HCT116 (cell line): ENCODE measurements around the gene YIPF7. TPM values are rescaled to one million over a fixed set of nuclear protein-coding genes. Genes with fewer than 3 reads are reported as not detected.

ENCODE experiments used
- ATAC-seq: fragments of 200-7000 bp; cut with Tn5 transposase; 2 replicates; pipeline ENCODE4 v1.9.1; 2020; ENCODE audit warnings: mild to moderate bottlenecking, moderate library complexity
- BruUV-seq: library from RNA; stranded (reverse); fragments of 400-500 nt; replicated peaks from 2 replicates; lab custom pipeline; 2021; lab: Mats Ljungman, UMichigan
- CTCF ChIA-PET: fragments of 300-600 bp; sonication (Branson Sonifier 250); formaldehyde crosslinking; loops from one replicate; lab custom pipeline; 2021; ENCODE audit warnings: antibody characterized with exemption; lab: Charles Lee
- POLR2A ChIA-PET: fragments of 300-600, 350-600 bp; sonication (Branson Sonifier 250); formaldehyde crosslinking; loops from one replicate; lab custom pipeline; 2021; ENCODE audit warnings: antibody characterized with exemption; lab: Charles Lee
- RAD21 ChIA-PET, 2 experiments: fragments of 300-600 bp; sonication (Branson Sonifier 250); formaldehyde crosslinking; loops; one replicate each; lab custom pipeline; 2023; ENCODE audit warnings: low total read pairs in 2 of 2; ENCODE audit not compliant: uncharacterized antibody in 2 of 2, unreplicated experiment in 2 of 2, low non-redundant PET in 1 of 2; lab: Charles Lee
- DNase-seq: peaks from one replicate; pipeline ENCODE4 v3.0.0-alpha.2; 2010; ENCODE audit warnings: low read depth, low spot score
- H2AFZ ChIP-seq: fragments of 200-600 bp; shearing (Covaris generic), sonication (generic); 2 replicates; pipeline ENCODE4 v1.6.1; 2017; ENCODE audit warnings: low read depth, mixed run types, mixed read lengths, antibody characterized with exemption, low read length; ENCODE audit not compliant: poor library complexity, severe bottlenecking
- H3K27ac ChIP-seq: 2 replicates; pipeline ENCODE4 v1.5.1; 2012; ENCODE audit warnings: low read depth, low read length
- H3K27me3 ChIP-seq: fragments of 200-600 bp; sonication (generic); 2 replicates; pipeline ENCODE4 v1.6.1; 2016; ENCODE audit warnings: mixed run types, low read length, mixed read lengths; ENCODE audit not compliant: insufficient read depth
- H3K36me3 ChIP-seq, 2 experiments: fragments of 200-500 bp in 1 of 2; fragments of 200-600 bp in 1 of 2; sonication (Bioruptor generic) in 1 of 2; sonication (generic) in 1 of 2; 2 replicates each; pipeline versions ENCODE4 v1.5.1 to v1.6.1; 2014 to 2016; ENCODE audit warnings: low read length in 2 of 2, inconsistent platforms in 1 of 2, mixed read lengths in 1 of 2, mixed run types in 1 of 2; ENCODE audit not compliant: insufficient read depth in 2 of 2, control insufficient read depth in 1 of 2
- H3K4me1 ChIP-seq, 2 experiments: fragments of 200-600 bp in 1 of 2; sonication (generic) in 1 of 2; 2 replicates each; pipeline versions ENCODE4 v1.5.1 to v1.6.1; 2012 to 2017; ENCODE audit warnings: low read length in 2 of 2, inconsistent platforms in 1 of 2, mild to moderate bottlenecking in 1 of 2, mixed read lengths in 1 of 2, mixed run types in 1 of 2, moderate library complexity in 1 of 2; ENCODE audit not compliant: insufficient read depth in 2 of 2, control insufficient read depth in 1 of 2
- H3K4me2 ChIP-seq: fragments of 200-600 bp; sonication (generic); 2 replicates; pipeline ENCODE4 v1.6.1; 2017; ENCODE audit warnings: mixed run types, low read length, mixed read lengths
- H3K4me3 ChIP-seq, 2 experiments: fragments of 200-600 bp in 1 of 2; sonication (generic) in 1 of 2; replicated peaks in 1 of 2; 2 replicates each; pipeline ENCODE4 v1.5.1; 2011 to 2016; ENCODE audit warnings: low read length in 2 of 2, control low read depth in 1 of 2, low read depth in 1 of 2, mild to moderate bottlenecking in 1 of 2, mixed read lengths in 1 of 2, mixed run types in 1 of 2
- H3K79me2 ChIP-seq: fragments of 200-600 bp; sonication (generic); 2 replicates; pipeline ENCODE4 v1.6.1; 2017; ENCODE audit warnings: mild to moderate bottlenecking, mixed run types, low read length, moderate library complexity, mixed read lengths; ENCODE audit not compliant: insufficient read depth
- H3K9ac ChIP-seq: fragments of 200-600 bp; sonication (generic); 2 replicates; pipeline ENCODE4 v1.6.1; 2016; ENCODE audit warnings: low read length, mixed read lengths
- H3K9me2 ChIP-seq: fragments of 200-600 bp; sonication (generic), shearing (Covaris generic); 2 replicates; pipeline ENCODE4 v1.6.1; 2017; ENCODE audit warnings: mixed run types, mild to moderate bottlenecking, moderate library complexity; ENCODE audit not compliant: insufficient read depth
- H3K9me3 ChIP-seq, 2 experiments: fragments of 200-500 bp in 1 of 2; fragments of 200-600 bp in 1 of 2; sonication (Bioruptor generic) in 1 of 2; sonication (generic) in 1 of 2; 2 replicates each; pipeline ENCODE4 v1.6.1; 2014 to 2017; ENCODE audit warnings: low read length in 2 of 2, mixed read lengths in 2 of 2, inconsistent platforms in 1 of 2, low read depth in 1 of 2, mild to moderate bottlenecking in 1 of 2, mixed run types in 1 of 2, moderate library complexity in 1 of 2; ENCODE audit not compliant: control insufficient read depth in 1 of 2, insufficient read depth in 1 of 2
- H4K20me1 ChIP-seq: fragments of 200-600 bp; sonication (generic), shearing (Covaris generic); 2 replicates; pipeline ENCODE4 v1.6.1; 2017; ENCODE audit warnings: mixed run types, mild to moderate bottlenecking, moderate library complexity; ENCODE audit not compliant: insufficient read depth
- CTCF ChIP-seq, 3 experiments: fragments of 200-600 bp in 1 of 3; sonication (generic) in 1 of 3; IDR thresholded peaks in 2 of 3; conservative IDR thresholded peaks in 1 of 3; 2 replicates each; pipeline ENCODE4 v1.5.1; 2012 to 2017; ENCODE audit warnings: low read depth in 2 of 3, low read length in 2 of 3, antibody characterized with exemption in 1 of 3, borderline replicate concordance in 1 of 3, control low read depth in 1 of 3, mild to moderate bottlenecking in 1 of 3, mixed read lengths in 1 of 3, mixed run types in 1 of 3, moderate library complexity in 1 of 3; ENCODE audit not compliant: insufficient read depth in 1 of 3
- EGR1 ChIP-seq: IDR thresholded peaks from 2 replicates; pipeline ENCODE4 v1.6.1; 2012; ENCODE audit warnings: low read depth
- ELF1 ChIP-seq: IDR thresholded peaks from 2 replicates; pipeline ENCODE4 v1.6.1; 2012; ENCODE audit warnings: low read depth, borderline replicate concordance
- EZH2phosphoT487 ChIP-seq: fragments of 200-600 bp; IDR thresholded peaks from 2 replicates; pipeline ENCODE4 v1.6.1; 2018; ENCODE audit warnings: antibody characterized with exemption, borderline replicate concordance
- JUND ChIP-seq: IDR thresholded peaks from 2 replicates; pipeline ENCODE4 v1.6.1; 2012
- MAX ChIP-seq: IDR thresholded peaks from 2 replicates; pipeline ENCODE4 v1.6.1; 2012
- SIN3A ChIP-seq: IDR thresholded peaks from 2 replicates; pipeline ENCODE4 v1.6.1; 2012; ENCODE audit warnings: low read depth
- SP1 ChIP-seq: IDR thresholded peaks from 2 replicates; pipeline ENCODE4 v1.6.1; 2012; ENCODE audit warnings: low read depth
- YY1 ChIP-seq: IDR thresholded peaks from 2 replicates; pipeline ENCODE4 v1.6.1; 2011; ENCODE audit warnings: low read length, low read depth, moderate library complexity, mild to moderate bottlenecking; ENCODE audit not compliant: insufficient replicate concordance; ENCODE audit errors: extremely low read depth
- intact Hi-C: fragments of 100-400 bp; cut with micrococcal nuclease; formaldehyde crosslinking; loops from 2 replicates; pipeline ENCODE4 v1.10.0; 2022
- total RNA-seq: library from RNA; stranded (reverse); gene quantifications from one replicate; pipeline ENCODE4 v1.2.1, GENCODE V29; 2021; ENCODE audit not compliant: unreplicated experiment

Gene YIPF7
- total RNA-seq, 1 experiment from 2014 or later = not detected

GRCh38 chr4:44632733-44633132 is 18.7 kb downstream of the YIPF7 start:
- Histone ChIP-seq H3K9ac (no peak overlapping the region), H3K4me3 (no peak overlapping the region), H3K4me2 (no peak overlapping the region), H3K9me3 (no peaks in the 10 kb centered on the region), H3K36me3 (no peaks in the 10 kb centered on the region), H2AFZ (no peak overlapping the region), H3K9me2 (no peaks in the 10 kb centered on the region), H3K27me3 (no peaks in the 10 kb centered on the region), H3K79me2 (no peaks in the 10 kb centered on the region), H3K4me1 (no peaks in the 10 kb centered on the region), H3K27ac (no peak overlapping the region), H4K20me1 (no peaks in the 10 kb centered on the region)
- ChIA-PET RAD21 (no interaction called here), POLR2A (no interaction called here), CTCF (interaction anchor here (1.2 kb wide), 1 partner anchor 1637 kb away, joined by 3 read pairs; no protein-coding TSS in a partner anchor)
- ATAC-seq (no peak), DNase-seq (no peak)
- intact Hi-C loops = loop anchor here (2.0 kb wide), 1 partner anchor 1638 kb away; no protein-coding TSS in a partner anchor
- no peak for TF ChIP-seq CTCF (IDR thresholded peaks at IDR 0.05 in 2 of 3, conservative IDR thresholded peaks at IDR 0.05 in 1 of 3; ENCODE audit: borderline replicate concordance in 1 of 3, insufficient read depth in 1 of 3, low read depth in 2 of 3, low read length in 2 of 3)
- TF ChIP-seq YY1 = no peak
- no peak for TF ChIP-seq SP1
- no peak for TF ChIP-seq EGR1
- no peak for TF ChIP-seq EZH2phosphoT487
- no peak for TF ChIP-seq JUND
- no peak for TF ChIP-seq ELF1
- TF ChIP-seq MAX = no peak
- TF ChIP-seq SIN3A = no peak
- no TSS peak for BruUV-seq
